H1 (cell line): Measurements from ENCODE around the gene FRRS1L. TPM values are rescaled to one million over a fixed set of nuclear protein-coding genes. Genes with fewer than 3 reads are reported as not detected.

ENCODE experiments used
- CTCF ChIA-PET: fragments of 300-600 bp; sonication (Branson Sonifier 250); formaldehyde crosslinking; loops from one replicate; lab custom pipeline; 2021; ENCODE audit not compliant: partially characterized antibody; lab: Charles Lee
- POLR2A ChIA-PET: fragments of 300-600 bp; sonication (Branson Sonifier 250); formaldehyde crosslinking; loops from one replicate; lab custom pipeline; 2021; ENCODE audit warnings: inconsistent platforms; ENCODE audit not compliant: partially characterized antibody; lab: Charles Lee
- DNase-seq, 2 experiments: peaks; one replicate each; pipeline versions ENCODE4 v3.0.0 to v3.0.0-alpha.2; 2010 to 2022; ENCODE audit warnings: low spot score in 2 of 2, low read depth in 1 of 2, mixed read lengths in 1 of 2
- FAIRE-seq: peaks from 2 replicates; lab custom pipeline; 2011; peaks lifted over from hg19 to GRCh38; lab: Jason Lieb, UNC
- H2AFZ ChIP-seq: 2 replicates; pipeline ENCODE4 v1.8.1; 2012; ENCODE audit warnings: low read length, inconsistent platforms
- H2AK5ac ChIP-seq: 2 replicates; pipeline ENCODE4 v1.6.1; 2013; ENCODE audit warnings: low read depth, low read length
- H2BK120ac ChIP-seq: replicated peaks from 2 replicates; pipeline ENCODE3; 2013; ENCODE audit warnings: low read depth, low read length, inconsistent platforms
- H2BK12ac ChIP-seq: 2 replicates; pipeline ENCODE4 v1.6.1; 2013; ENCODE audit warnings: low read depth, low read length
- H2BK15ac ChIP-seq: 2 replicates; pipeline ENCODE4 v1.6.1; 2013; ENCODE audit warnings: low read length
- H2BK20ac ChIP-seq: 2 replicates; pipeline ENCODE4 v1.6.1; 2013; ENCODE audit warnings: low read length
- H2BK5ac ChIP-seq: 2 replicates; pipeline ENCODE4 v1.6.1; 2013; ENCODE audit warnings: low read depth, low read length
- H3K14ac ChIP-seq: 2 replicates; pipeline ENCODE4 v1.6.1; 2013; ENCODE audit warnings: inconsistent platforms; ENCODE audit not compliant: insufficient read length
- H3K18ac ChIP-seq: 2 replicates; pipeline ENCODE4 v1.6.1; 2013; ENCODE audit warnings: low read length; ENCODE audit errors: extremely low read depth
- H3K23ac ChIP-seq: 2 replicates; pipeline ENCODE4 v1.6.1; 2013; ENCODE audit warnings: inconsistent platforms; ENCODE audit not compliant: insufficient read length
- H3K23me2 ChIP-seq: 2 replicates; pipeline ENCODE4 v1.6.1; 2013; ENCODE audit warnings: low read depth, low read length
- H3K27ac ChIP-seq: 2 replicates; pipeline ENCODE4 v1.6.1; 2011; ENCODE audit warnings: low read depth, low read length, inconsistent platforms
- H3K27me3 ChIP-seq, 4 experiments: replicated peaks in 1 of 4; 1 replicate in 1 of 4; 2 replicates in 3 of 4; pipeline versions ENCODE4 v1.6.1 to v1.8.1; 2011 to 2013; ENCODE audit warnings: low read length in 3 of 4, mild to moderate bottlenecking in 3 of 4, inconsistent platforms in 2 of 4, mixed read lengths in 2 of 4, moderate library complexity in 1 of 4; ENCODE audit not compliant: control insufficient read depth in 3 of 4, insufficient read depth in 3 of 4; ENCODE audit errors: extremely low read depth in 1 of 4
- H3K36me3 ChIP-seq, 4 experiments: 2 replicates each; pipeline versions ENCODE4 v1.6.1 to v1.8.1; 2011 to 2013; ENCODE audit warnings: mild to moderate bottlenecking in 4 of 4, low read length in 3 of 4, moderate library complexity in 2 of 4, control low read depth in 1 of 4, inconsistent platforms in 1 of 4; ENCODE audit not compliant: insufficient read depth in 4 of 4, control insufficient read depth in 2 of 4
- H3K4ac ChIP-seq: replicated peaks from 2 replicates; pipeline ENCODE3; 2013; ENCODE audit warnings: low read length, low read depth, mixed read lengths, inconsistent platforms; ENCODE audit not compliant: insufficient read length
- H3K4me1 ChIP-seq, 4 experiments: replicated peaks in 1 of 4; 1 replicate in 1 of 4; 2 replicates in 3 of 4; pipeline versions ENCODE4 v1.6.1 to v1.8.1; 2011 to 2013; ENCODE audit warnings: low read length in 3 of 4, inconsistent platforms in 2 of 4, mixed read lengths in 1 of 4; ENCODE audit not compliant: insufficient read depth in 4 of 4, control insufficient read depth in 3 of 4
- H3K4me2 ChIP-seq, 2 experiments: 2 replicates each; pipeline versions ENCODE4 v1.6.1 to v1.8.1; 2011 to 2013; ENCODE audit warnings: low read depth in 2 of 2, low read length in 2 of 2, control low read depth in 1 of 2, inconsistent platforms in 1 of 2, mild to moderate bottlenecking in 1 of 2; ENCODE audit not compliant: insufficient read depth in 1 of 2
- H3K4me3 ChIP-seq, 4 experiments: fragments of 200-600, 300-600 bp in 1 of 4; sonication (generic), shearing (Covaris generic), sonication (Bioruptor Twin) in 1 of 4; 2 replicates each; pipeline versions ENCODE4 v1.5.1 to v1.8.1; 2011 to 2016; ENCODE audit warnings: low read length in 4 of 4, low read depth in 3 of 4, control low read depth in 2 of 4, inconsistent platforms in 2 of 4, mild to moderate bottlenecking in 2 of 4, mixed read lengths in 1 of 4, moderate library complexity in 1 of 4; ENCODE audit not compliant: insufficient read depth in 2 of 4; ENCODE audit errors: extremely low read depth in 1 of 4
- H3K56ac ChIP-seq: replicated peaks from 2 replicates; pipeline ENCODE3; 2013; ENCODE audit warnings: low read depth, mild to moderate bottlenecking, mixed read lengths, low read length, inconsistent platforms; ENCODE audit not compliant: insufficient read length
- H3K79me1 ChIP-seq: 2 replicates; pipeline ENCODE4 v1.6.1; 2013; ENCODE audit warnings: low read depth, low read length, control low read depth
- H3K79me2 ChIP-seq, 2 experiments: 2 replicates each; pipeline versions ENCODE4 v1.6.1 to v1.8.1; 2012 to 2013; ENCODE audit warnings: low read length in 2 of 2, mild to moderate bottlenecking in 2 of 2, inconsistent platforms in 1 of 2; ENCODE audit not compliant: insufficient read depth in 2 of 2, control insufficient read depth in 1 of 2
- H3K9ac ChIP-seq, 4 experiments: replicated peaks in 1 of 4; 1 replicate in 1 of 4; 2 replicates in 3 of 4; pipeline versions ENCODE4 v1.6.1 to v1.8.1; 2011 to 2013; ENCODE audit warnings: low read depth in 3 of 4, low read length in 3 of 4, control low read depth in 2 of 4, mild to moderate bottlenecking in 2 of 4, moderate library complexity in 2 of 4, inconsistent platforms in 1 of 4; ENCODE audit errors: extremely low read depth in 1 of 4
- H3K9me3 ChIP-seq, 2 experiments: 2 replicates each; pipeline versions ENCODE4 v1.6.1 to v1.8.1; 2012 to 2013; ENCODE audit warnings: mild to moderate bottlenecking in 2 of 2, moderate library complexity in 2 of 2, control low read depth in 1 of 2, inconsistent platforms in 1 of 2, low read depth in 1 of 2, low read length in 1 of 2, mixed read lengths in 1 of 2; ENCODE audit not compliant: insufficient read depth in 2 of 2
- H4K20me1 ChIP-seq, 2 experiments: replicated peaks in 1 of 2; 2 replicates each; pipeline versions ENCODE3 to v1.8.1; 2011 to 2013; ENCODE audit warnings: inconsistent platforms in 2 of 2, low read length in 2 of 2, mild to moderate bottlenecking in 1 of 2; ENCODE audit not compliant: insufficient read depth in 2 of 2, control insufficient read depth in 1 of 2
- H4K5ac ChIP-seq: 2 replicates; pipeline ENCODE4 v1.6.1; 2013; ENCODE audit warnings: low read length, low read depth, mixed read lengths, inconsistent platforms; ENCODE audit not compliant: insufficient read length
- H4K8ac ChIP-seq: 2 replicates; pipeline ENCODE4 v1.8.0; 2013; ENCODE audit warnings: mild to moderate bottlenecking, moderate library complexity, low read length, inconsistent platforms; ENCODE audit not compliant: insufficient read depth; ENCODE audit errors: extremely low read depth
- H4K91ac ChIP-seq: replicated peaks from 2 replicates; pipeline ENCODE3; 2013; ENCODE audit warnings: low read length, mixed read lengths, inconsistent platforms; ENCODE audit not compliant: insufficient read length
- CHD2 ChIP-seq: IDR thresholded peaks from 2 replicates; pipeline ENCODE4 v1.6.1; 2012; ENCODE audit warnings: low read length, improper control_type of control experiment
- GTF2F1 ChIP-seq: IDR thresholded peaks from 2 replicates; pipeline ENCODE4 v1.6.1; 2012; ENCODE audit warnings: low read depth, low read length, improper control_type of control experiment, borderline replicate concordance
- JUND ChIP-seq: IDR thresholded peaks from 2 replicates; pipeline ENCODE4 v1.6.1; 2011; ENCODE audit warnings: mild to moderate bottlenecking, improper control_type of control experiment, low read length
- KDM5A ChIP-seq: fragments of 200-600 bp; IDR thresholded peaks from 2 replicates; pipeline ENCODE4 v1.7.1; 2012; ENCODE audit warnings: mild to moderate bottlenecking, low read length, inconsistent platforms, mixed read lengths
- NANOG ChIP-seq: IDR thresholded peaks from 2 replicates; pipeline ENCODE4 v1.6.1; 2011; ENCODE audit warnings: low read length, low read depth, mild to moderate bottlenecking, inconsistent platforms; ENCODE audit not compliant: insufficient read depth, poor library complexity, severe bottlenecking
- NRF1 ChIP-seq: IDR thresholded peaks from 2 replicates; pipeline ENCODE4 v1.6.1; 2011; ENCODE audit warnings: mild to moderate bottlenecking, low read depth, low read length, improper control_type of control experiment
- PHF8 ChIP-seq: fragments of 200-600 bp; sonication (generic); conservative IDR thresholded peaks from 2 replicates; pipeline ENCODE4 v1.7.1; 2012; ENCODE audit warnings: low read depth, mild to moderate bottlenecking, inconsistent platforms, low read length, moderate library complexity
- POU5F1 ChIP-seq: IDR thresholded peaks from 2 replicates; pipeline ENCODE4 v1.6.1; 2011; ENCODE audit warnings: low read depth, mild to moderate bottlenecking, low read length, moderate library complexity
- RAD21 ChIP-seq, 2 experiments: IDR thresholded peaks in 1 of 2; conservative IDR thresholded peaks in 1 of 2; 2 replicates each; pipeline ENCODE4 v1.6.1; 2011; ENCODE audit warnings: low read depth in 2 of 2, low read length in 2 of 2, improper control_type of control experiment in 1 of 2, inconsistent platforms in 1 of 2, mild to moderate bottlenecking in 1 of 2, moderate library complexity in 1 of 2
- SIRT6 ChIP-seq: IDR thresholded peaks from one replicate; pipeline ENCODE4 v1.7.1; 2012; ENCODE audit warnings: low read length, inconsistent platforms
- SRF ChIP-seq: IDR thresholded peaks from 2 replicates; pipeline ENCODE4 v1.6.1; 2011; ENCODE audit warnings: mild to moderate bottlenecking, low read depth, low read length, moderate library complexity
- TEAD4 ChIP-seq: IDR thresholded peaks from 2 replicates; pipeline ENCODE4 v1.6.1; 2012; ENCODE audit warnings: low read depth, low read length, inconsistent platforms, mixed read lengths
- ZNF274 ChIP-seq: IDR thresholded peaks from 2 replicates; pipeline ENCODE4 v1.7.0; 2012; ENCODE audit warnings: low read length, borderline replicate concordance; ENCODE audit errors: extremely low read depth
- WGBS, 2 experiments: shearing (Covaris generic) in 1 of 2; methylation state at CpG; one replicate each; pipeline versions ENCODE4 v1.1.6 to v1.1.7; 2013 to 2015; ENCODE audit warnings: low lambda C conversion rate in 2 of 2, mixed read lengths in 2 of 2, inconsistent platforms in 1 of 2, low coverage in 1 of 2, missing lambda C conversion rate in 1 of 2; ENCODE audit not compliant: insufficient replicate concordance in 2 of 2, insufficient coverage in 1 of 2, insufficient read length in 1 of 2; ENCODE audit errors: extremely low coverage in 1 of 2, missing lambda C conversion rate in 1 of 2; 5-methylcytosine and 5-hydroxymethylcytosine counted together
- polyA plus RNA-seq, 7 experiments: library from polyadenylated mRNA; depleted of rRNA in 3 of 7; stranded (reverse) in 5 of 7; unstranded in 2 of 7; fragments of >200 nt in 5 of 7; fragments of 200-250 nt in 2 of 7; gene quantifications; 1 replicate in 5 of 7; 2 replicates in 1 of 7; 4 replicates in 1 of 7; pipeline versions ENCODE4 v1.2.1 to v1.2.3, GENCODE V29; 2011 to 2013; ENCODE audit warnings: missing spikeins in 2 of 7, mixed read lengths in 2 of 7
- total RNA-seq: library from RNA; stranded (reverse); fragmentation: NEBNext Ultra II Directional; extraction: Animal tissue kit (Norgen Biotek cat#: 25700); gene quantifications from 2 replicates; pipeline ENCODE4 v1.2.1, GENCODE V29; 2021

FRRS1L gene
- total and polyA plus RNA-seq, 2 of the 8 experiments (the other 6 are each of a cell fraction or from before 2014, with no cell fraction given), result 1.0 to 2.2 TPM

DNA sequence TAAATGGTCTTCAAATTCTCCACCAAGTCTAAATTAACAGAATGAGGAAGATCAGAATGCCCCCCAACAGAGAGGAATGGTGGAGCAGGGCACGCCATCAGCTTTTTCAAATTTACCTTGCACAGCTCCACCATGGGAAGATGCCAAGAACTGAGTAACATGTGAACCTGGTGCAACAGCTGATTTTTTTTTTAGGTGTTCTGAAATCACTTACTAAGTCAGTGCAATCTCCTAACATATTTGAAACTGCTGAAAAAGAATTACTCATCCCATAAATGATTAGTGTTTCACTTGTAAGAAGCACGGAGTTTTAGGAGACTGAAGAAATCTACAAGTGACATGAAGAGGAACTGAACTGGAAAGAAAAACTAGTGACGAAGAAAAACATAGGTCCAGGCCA lies 52.4 kb downstream of the FRRS1L start:
- Histone ChIP-seq H3K4me3 (no peak overlapping the region), H3K27me3 (no peaks in the 10 kb centered on the region), H4K91ac (no peak overlapping the region), H2AFZ (no peak overlapping the region), H3K14ac (no peak overlapping the region), H3K4ac (no peak overlapping the region), H4K5ac (no peak overlapping the region), H2BK120ac (no peak overlapping the region), H2AK5ac (no peak overlapping the region), H3K9ac (no peak overlapping the region), H2BK15ac (no peak overlapping the region), H2BK5ac (no peak overlapping the region), H3K18ac (no peak overlapping the region), H3K23ac (no peak overlapping the region), H3K56ac (no peak overlapping the region), H3K4me2 (no peak overlapping the region), H3K4me1 (peaks cover 0 to 8% (median 6%) of the 10 kb centered on the region in 4 experiments; a peak in 4 of 7 replicates), H2BK12ac (no peak overlapping the region), H3K79me1 (peaks cover 9% of the 10 kb centered on the region), H3K27ac (no peak overlapping the region), H3K79me2 (peaks cover 39 to 99% of the 10 kb centered on the region in 2 experiments), H2BK20ac (no peak overlapping the region), H4K8ac (no peak overlapping the region), H3K23me2 (peaks cover 10% of the 10 kb centered on the region), H4K20me1 (peaks cover 14 to 24% of the 10 kb centered on the region in 2 experiments), H3K36me3 (no peaks in the 10 kb centered on the region; a peak in 1 of 8 replicates), H3K9me3 (no peaks in the 10 kb centered on the region)
- FAIRE-seq (no peak), DNase-seq (no peak)
- POLR2A ChIA-PET, result interaction anchor here (0.6 to 0.7 kb wide), 3 partner anchors 160 to 312 kb away, joined by 3 read pairs; no protein-coding TSS in a partner anchor
- WGBS, 2 experiments, result 93% methylated on average over 3 of the region's 3 CpGs; no CpG with 5 or more reads in 1 of the 2 experiments
- no peak for TF ChIP-seq GTF2F1
- TF ChIP-seq RAD21 (IDR thresholded peaks at IDR 0.05 in 1 of 2, conservative IDR thresholded peaks at IDR 0.05 in 1 of 2; ENCODE audit: low read depth in 2 of 2, low read length in 2 of 2), result no peak
- no peak for TF ChIP-seq PHF8
- TF ChIP-seq TEAD4, result no peak
- TF ChIP-seq CHD2, result no peak
- TF ChIP-seq KDM5A, result no peak
- no peak for TF ChIP-seq NRF1
- no peak for TF ChIP-seq JUND
- no peak for TF ChIP-seq ZNF274
- TF ChIP-seq SRF, result no peak
- no peak for TF ChIP-seq NANOG
- no peak for TF ChIP-seq SIRT6
- TF ChIP-seq POU5F1, result no peak
- CTCF ChIA-PET, result interaction anchor here (1.4 kb wide), 1 partner anchor 17 kb away, joined by 3 read pairs; no protein-coding TSS in a partner anchor
